Astrocyte (in vitro differentiated cells and primary cell): ENCODE data around the gene F8A2.

Experiments used
- CTCF ChIP-seq: IDR thresholded peaks from 2 replicates; pipeline ENCODE4 v1.5.1; 2011; ENCODE audit warnings: low read depth, mild to moderate bottlenecking, inconsistent platforms, low read length, moderate library complexity; ENCODE audit not compliant: insufficient read depth
- EZH2 ChIP-seq: IDR thresholded peaks from 2 replicates; pipeline ENCODE4 v1.6.1; 2012; ENCODE audit warnings: mild to moderate bottlenecking, low read length, inconsistent platforms; ENCODE audit not compliant: insufficient read depth

GRCh38 chrX:155389634-155390033 lies 7.7 kb downstream of the F8A2 start:
- TF ChIP-seq CTCF: no peak
- no peak for TF ChIP-seq EZH2
